Right ventricle myocardium superior (tissue), 1 donor: ENCODE measurements around the gene STAC3. TPM values are rescaled to one million over a fixed set of nuclear protein-coding genes. Genes with fewer than 3 reads are reported as not detected.

Experiments
- ATAC-seq: fragments of 200-7000 bp; cut with Tn5 transposase; one replicate; pipeline ENCODE4 v1.9.1; 2020; ENCODE audit warnings: mild to moderate bottlenecking; ENCODE audit not compliant: poor library complexity
- DNase-seq: peaks from one replicate; pipeline ENCODE4 v3.0.0-alpha.2; 2020
- intact Hi-C: fragments of 100-400 bp; cut with DNase I; formaldehyde crosslinking; loops from one replicate; pipeline ENCODE4 v1.11.2; 2022
- microRNA-seq: library from miRNA; unstranded; fragments of <30 nt; microRNA quantifications from one replicate; pipeline ENCODE4 v1.2.0, GENCODE V29; 2020
- total RNA-seq: library from RNA; stranded (reverse); fragmentation: NEBNext Ultra II Directional; extraction: Animal tissue kit (Norgen Biotek cat#: 25700); gene quantifications from one replicate; pipeline ENCODE4 v1.2.1, GENCODE V29; 2021
- donor health status: DM: no; HTN: yes; CAD: no; lungs with severe emphysema.

Gene STAC3
- total RNA-seq, 1 donor from 2014 or later: 1.2 TPM

- no peak for ATAC-seq
- DNase-seq: no peak
- intact Hi-C loops: no loop called here
These were observed 47.2 kb downstream of the STAC3 start for GRCh38 chr12:57203791-57204190.

- intact Hi-C loops: no loop called here
- DNase-seq: no peak
- ATAC-seq: no peak
These were observed 47.8 kb downstream of the STAC3 start for GRCh38 chr12:57203201-57203600.

- intact Hi-C loops: no loop called here
- ATAC-seq (no peak), DNase-seq (no peak)
These were observed 48.7 kb downstream of the STAC3 start for GRCh38 chr12:57202321-57202720.

DNA sequence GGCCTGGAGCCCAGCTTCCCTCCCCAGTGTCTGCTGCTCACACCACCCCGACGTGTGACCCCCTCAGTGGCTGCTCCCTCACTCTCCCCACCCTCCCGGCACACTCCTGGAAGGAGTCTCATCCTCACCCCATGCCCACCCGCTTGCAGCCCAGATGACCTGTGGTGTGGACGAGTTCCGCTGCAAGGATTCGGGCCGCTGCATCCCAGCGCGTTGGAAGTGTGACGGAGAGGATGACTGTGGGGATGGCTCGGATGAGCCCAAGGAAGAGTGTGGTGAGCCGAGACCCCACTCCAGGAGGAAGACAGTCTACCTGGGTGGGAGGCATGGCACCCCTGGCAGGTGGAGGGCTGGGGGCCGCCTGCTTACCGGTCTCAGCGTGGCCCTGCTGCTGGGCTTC is 49.4 kb downstream of the STAC3 start:
- ATAC-seq: no peak
- no peak for DNase-seq
- intact Hi-C loops: no loop called here

- ATAC-seq (no peak), DNase-seq (no peak)
- intact Hi-C loops: no loop called here
These were observed 49.8 kb downstream of the STAC3 start for GRCh38 chr12:57201219-57201618.

DNA sequence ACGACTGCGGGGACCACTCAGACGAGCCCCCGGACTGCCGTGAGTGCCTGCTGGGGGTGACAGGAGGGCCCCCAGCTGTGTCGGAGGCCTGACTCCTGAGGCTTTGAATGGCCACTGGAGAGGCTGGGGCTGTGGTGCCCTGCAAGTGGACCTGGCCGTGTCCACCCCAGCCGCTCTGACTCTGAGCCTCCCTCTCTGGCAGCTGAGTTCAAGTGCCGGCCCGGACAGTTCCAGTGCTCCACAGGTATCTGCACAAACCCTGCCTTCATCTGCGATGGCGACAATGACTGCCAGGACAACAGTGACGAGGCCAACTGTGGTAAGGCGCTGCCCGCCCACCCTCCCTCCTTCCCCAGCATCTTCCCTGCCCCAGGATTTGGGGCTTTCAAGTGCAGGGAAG is 50.5 kb downstream of the STAC3 start:
- intact Hi-C loops: no loop called here
- ATAC-seq (no peak), DNase-seq (no peak)

DNA sequence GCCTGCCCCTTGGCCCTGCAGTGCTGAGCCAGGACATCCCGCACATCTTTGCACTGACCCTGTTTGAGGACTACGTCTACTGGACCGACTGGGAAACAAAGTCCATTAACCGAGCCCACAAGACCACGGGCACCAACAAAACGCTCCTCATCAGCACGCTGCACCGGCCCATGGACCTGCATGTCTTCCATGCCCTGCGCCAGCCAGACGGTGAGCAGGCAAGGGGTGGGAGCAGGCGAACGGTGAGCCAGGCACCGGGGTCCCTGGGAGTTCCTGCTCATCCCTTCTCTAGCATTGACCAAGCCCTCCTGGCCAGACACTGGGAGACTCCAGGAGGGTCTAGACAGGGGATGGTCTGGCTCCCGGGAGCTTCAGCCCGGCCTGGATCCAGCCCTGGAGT is 51.8 kb downstream of the STAC3 start:
- intact Hi-C loops: no loop called here
- no peak for ATAC-seq
- DNase-seq: no peak

DNA sequence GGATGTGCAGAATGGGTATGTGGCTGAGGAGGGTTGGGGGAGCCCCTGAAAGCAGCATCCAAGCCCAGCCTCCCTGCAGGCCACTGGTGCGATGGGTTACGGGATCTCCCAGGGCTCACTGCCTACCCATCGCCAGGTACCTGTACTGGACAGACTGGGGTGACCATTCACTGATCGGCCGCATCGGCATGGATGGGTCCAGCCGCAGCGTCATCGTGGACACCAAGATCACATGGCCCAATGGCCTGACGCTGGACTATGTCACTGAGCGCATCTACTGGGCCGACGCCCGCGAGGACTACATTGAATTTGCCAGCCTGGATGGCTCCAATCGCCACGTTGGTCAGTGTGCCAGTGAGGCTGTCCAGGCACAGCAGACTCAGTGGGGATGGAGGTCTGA is 52.7 kb downstream of the STAC3 start:
- no peak for DNase-seq
- no peak for ATAC-seq
- intact Hi-C loops: no loop called here

- intact Hi-C loops: no loop called here
- ATAC-seq: no peak
- no peak for DNase-seq
These were observed 54.0 kb downstream of the STAC3 start for GRCh38 chr12:57196956-57197355.

DNA sequence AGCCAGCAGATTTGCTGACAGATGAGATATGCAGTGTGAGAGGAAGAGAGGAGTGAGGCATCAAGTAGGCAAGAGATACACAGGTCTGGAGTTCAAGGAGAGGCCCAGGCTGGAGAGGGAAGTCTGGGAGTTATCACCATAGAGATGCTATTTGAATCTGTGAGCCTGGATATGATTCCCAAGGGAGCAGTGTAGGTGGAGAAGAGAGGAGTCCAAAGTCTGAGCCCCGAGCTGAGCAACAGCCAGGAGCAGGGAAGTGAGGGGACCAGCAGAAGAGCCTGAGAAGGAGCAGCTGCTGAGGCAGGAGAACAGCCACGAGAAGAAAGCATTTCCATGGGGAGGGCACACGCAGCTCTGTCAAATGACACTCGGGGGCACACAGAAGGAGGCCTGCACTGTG is 54.5 kb downstream of the STAC3 start:
- intact Hi-C loops: no loop called here
- DNase-seq (no peak), ATAC-seq (no peak)

GRCh38 chr12:57195611-57196371 is 55.2 kb downstream of the STAC3 start:
- no peak for ATAC-seq

GRCh38 chr12:57195186-57195585 is 55.8 kb downstream of the STAC3 start:
- DNase-seq: no peak
- no peak for ATAC-seq
- intact Hi-C loops: no loop called here

More at GRCh38 chr12:57195611-57196371, 55.2 kb downstream of the STAC3 start:
- intact Hi-C loops: no loop called here
- no peak for DNase-seq

DNA sequence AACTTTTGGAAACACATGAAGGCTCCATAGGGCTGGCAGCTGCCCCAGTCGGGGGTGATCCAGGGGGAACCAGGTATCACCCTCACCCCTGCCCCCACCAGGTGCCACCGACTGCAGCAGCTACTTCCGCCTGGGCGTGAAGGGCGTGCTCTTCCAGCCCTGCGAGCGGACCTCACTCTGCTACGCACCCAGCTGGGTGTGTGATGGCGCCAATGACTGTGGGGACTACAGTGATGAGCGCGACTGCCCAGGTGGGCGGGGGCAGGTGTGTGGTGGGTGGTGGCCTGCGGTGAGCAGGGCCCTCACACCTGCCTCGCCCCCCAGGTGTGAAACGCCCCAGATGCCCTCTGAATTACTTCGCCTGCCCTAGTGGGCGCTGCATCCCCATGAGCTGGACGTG is 56.7 kb downstream of the STAC3 start:
- no peak for DNase-seq
- no peak for ATAC-seq
- intact Hi-C loops: no loop called here

DNA sequence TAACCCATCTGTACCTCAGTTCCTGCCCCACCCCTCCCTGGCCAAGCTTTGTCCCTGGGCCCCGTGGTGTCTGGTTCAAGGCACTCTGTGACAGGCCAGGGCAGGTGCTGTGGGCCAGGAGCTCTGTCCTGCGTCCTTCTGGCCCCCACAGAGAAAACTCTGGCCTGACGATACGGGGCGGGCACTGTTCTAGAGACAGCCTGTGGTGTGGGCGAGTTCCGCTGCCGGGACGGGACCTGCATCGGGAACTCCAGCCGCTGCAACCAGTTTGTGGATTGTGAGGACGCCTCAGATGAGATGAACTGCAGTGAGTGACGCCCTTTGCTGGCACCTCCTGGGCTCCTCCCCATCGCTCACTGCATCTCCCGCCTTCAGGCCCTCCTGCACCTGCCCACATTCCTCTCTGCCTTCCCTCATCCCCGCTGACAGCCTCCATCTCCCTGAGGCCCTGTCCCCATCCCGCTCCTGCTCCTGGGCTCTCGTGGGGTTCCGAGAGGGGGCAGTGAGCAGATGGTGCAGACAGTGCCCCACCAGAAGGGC is 57.2 kb downstream of the STAC3 start:
- ATAC-seq (no peak), DNase-seq (no peak)
- intact Hi-C loops: no loop called here

Small RNA genes lying within 50 kb of the gene (microRNA-seq; reads per million reads assigned to microRNA genes)
- not detected for gene MIR1228

Other genes starting within 250 kb of the STAC3 start
- 3.0 TPM for gene ZBTB39, start 244.6 kb downstream of the STAC3 start, total RNA-seq
- not detected for gene TAC3, start 234.7 kb downstream of the STAC3 start, total RNA-seq
- 0.08 TPM for gene MYO1A, start 201.1 kb downstream of the STAC3 start, total RNA-seq
- gene NEMP1, start 172.4 kb downstream of the STAC3 start, total RNA-seq: 3.0 TPM
- 10.3 TPM for gene NAB2, start 162.1 kb downstream of the STAC3 start, total RNA-seq
- 49.5 TPM for gene STAT6, start 139.8 kb downstream of the STAC3 start, total RNA-seq
- gene LRP1, start 122.7 kb downstream of the STAC3 start, total RNA-seq: 121 TPM
- not detected for gene LRP1-AS, start 103.6 kb downstream of the STAC3 start, total RNA-seq
- 0.70 TPM for gene NXPH4, start 34.4 kb downstream of the STAC3 start, total RNA-seq
- 26.8 TPM for gene SHMT2, start 21.5 kb downstream of the STAC3 start, total RNA-seq
- gene R3HDM2, start 179.9 kb upstream of the STAC3 start, total RNA-seq: 48.9 TPM
- gene INHBC, start 183.6 kb upstream of the STAC3 start, total RNA-seq: not detected
- not detected for gene INHBE, start 204.1 kb upstream of the STAC3 start, total RNA-seq
- gene GLI1, start 208.6 kb upstream of the STAC3 start, total RNA-seq: 0.56 TPM
- gene ARHGAP9, start 228.7 kb upstream of the STAC3 start, total RNA-seq: 4.1 TPM
- 63.5 TPM for gene MARS1, start 236.9 kb upstream of the STAC3 start, total RNA-seq